HG03457 (cell line): ENCODE results near the gene FKBP2.
A peak's percentile ranks its signal among the peaks of the same experiment; 100 is the strongest.

Experiments
- ATAC-seq: cut with Tn5 transposase; IDR thresholded peaks from one replicate; pipeline ENCODE4 v1.9.1; 2021; ENCODE audit warnings: moderate number of reproducible peaks; ENCODE audit not compliant: unreplicated experiment

The FKBP2 gene

DNA sequence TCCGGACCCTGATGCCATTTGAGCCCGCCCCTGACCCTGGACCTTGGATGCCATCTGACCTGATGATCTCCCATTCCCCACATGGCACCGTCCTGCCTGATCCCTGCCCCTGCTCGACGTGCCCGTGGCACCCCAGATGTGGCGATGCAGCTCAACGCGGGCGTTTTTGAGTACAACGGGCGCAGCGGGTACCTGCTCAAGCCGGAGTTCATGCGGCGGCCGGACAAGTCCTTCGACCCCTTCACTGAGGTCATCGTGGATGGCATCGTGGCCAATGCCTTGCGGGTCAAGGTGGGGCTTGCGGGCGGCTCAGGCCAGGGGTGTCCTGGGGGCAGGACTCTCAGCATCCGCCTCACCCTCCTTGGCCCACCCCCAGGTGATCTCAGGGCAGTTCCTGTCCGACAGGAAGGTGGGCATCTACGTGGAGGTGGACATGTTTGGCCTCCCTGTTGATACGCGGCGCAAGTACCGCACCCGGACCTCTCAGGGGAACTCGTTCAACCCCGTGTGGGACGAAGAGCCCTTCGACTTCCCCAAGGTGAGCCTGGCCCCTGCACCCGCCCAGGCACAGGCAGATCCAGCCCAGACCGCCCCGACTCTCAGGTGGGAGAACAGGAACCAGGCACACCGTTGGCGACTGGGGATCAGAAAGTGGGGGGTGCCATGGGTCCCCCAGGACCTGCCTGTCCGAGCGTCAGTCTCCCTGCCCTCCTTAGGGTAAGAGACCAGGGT lies 21.5 kb downstream of the FKBP2 start:
- ATAC-seq: no peak

DNA sequence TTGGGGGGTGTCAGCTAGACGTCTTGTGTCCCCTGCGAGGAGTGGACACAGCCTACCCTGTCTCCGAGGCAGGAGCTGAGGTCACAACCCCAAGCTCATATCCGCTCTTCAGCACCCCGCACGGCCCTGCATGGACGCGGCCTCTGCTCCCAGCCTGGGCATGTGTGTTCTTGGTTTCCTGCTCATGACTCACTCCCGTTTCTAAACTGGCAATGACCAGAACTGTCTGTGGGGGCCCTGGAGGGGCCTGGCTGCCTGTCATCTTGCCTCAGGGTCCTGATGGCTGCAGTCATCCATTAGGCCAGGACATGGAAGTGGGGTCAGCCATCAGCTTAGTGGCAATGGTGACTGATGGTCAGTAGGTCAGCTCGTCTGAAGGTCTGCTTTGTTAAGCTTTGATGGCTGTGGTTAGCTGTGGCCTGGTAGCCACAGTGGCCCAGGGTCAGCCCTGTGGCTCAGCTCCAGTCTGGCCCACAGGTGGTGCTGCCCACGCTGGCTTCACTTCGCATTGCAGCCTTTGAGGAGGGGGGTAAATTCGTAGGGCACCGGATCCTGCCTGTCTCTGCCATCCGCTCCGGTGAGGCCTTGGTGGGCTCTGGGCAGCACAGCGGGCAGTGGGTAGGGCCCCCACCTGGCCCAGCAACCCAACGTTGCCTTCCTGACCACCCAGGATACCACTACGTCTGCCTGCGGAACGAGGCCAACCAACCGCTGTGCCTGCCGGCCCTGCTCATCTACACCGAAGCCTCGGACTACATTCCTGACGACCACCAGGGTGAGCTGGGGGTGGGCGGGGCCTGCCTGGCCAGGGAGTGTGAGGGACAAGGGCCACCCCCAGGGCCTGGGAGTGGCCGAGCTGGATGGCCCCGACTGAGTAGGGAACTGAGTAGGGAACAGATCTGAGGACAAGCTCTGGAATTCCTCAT lies 22.4 kb downstream of the FKBP2 start:
- ATAC-seq: no peak

DNA sequence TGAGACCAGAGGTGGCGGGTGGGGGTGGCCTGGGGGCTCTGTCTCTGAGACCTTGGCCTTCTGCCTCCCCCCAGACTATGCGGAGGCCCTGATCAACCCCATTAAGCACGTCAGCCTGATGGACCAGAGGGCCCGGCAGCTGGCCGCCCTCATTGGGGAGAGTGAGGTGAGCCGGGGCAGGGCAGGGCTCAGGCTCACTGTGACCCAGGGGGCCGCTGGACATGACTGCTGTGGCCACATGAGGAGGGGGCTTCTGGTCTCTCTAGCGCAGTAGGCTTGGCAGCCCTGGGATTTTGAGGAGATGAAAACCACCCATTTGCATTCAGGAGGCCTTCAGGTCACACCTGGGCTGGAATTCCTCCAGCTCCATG lies 23.0 kb downstream of the FKBP2 start:
- no peak for ATAC-seq

DNA sequence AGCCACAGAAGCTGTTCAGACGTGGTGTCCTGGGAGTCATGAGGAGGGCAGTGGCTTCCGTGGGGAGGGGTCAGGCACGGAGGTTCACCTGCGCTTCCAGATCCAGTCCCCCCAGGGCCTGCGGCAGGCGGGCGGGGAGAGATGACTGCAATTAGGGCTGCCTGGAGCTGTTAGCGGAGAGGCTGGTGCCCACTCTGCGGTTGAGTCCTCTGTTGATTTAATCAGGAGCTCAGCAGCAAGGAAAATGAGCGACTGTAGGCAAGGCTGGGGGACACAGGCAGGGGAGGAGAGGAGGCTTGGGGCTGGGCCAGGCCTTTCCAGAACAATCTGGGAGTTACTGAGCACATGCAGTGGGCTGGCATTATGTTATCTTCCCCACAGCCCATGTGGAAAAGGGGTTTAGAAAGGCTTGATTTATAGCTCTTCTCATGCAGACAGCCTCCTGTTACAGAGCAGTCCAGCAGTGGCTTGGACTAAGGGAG lies 23.5 kb downstream of the FKBP2 start:
- no peak for ATAC-seq

DNA sequence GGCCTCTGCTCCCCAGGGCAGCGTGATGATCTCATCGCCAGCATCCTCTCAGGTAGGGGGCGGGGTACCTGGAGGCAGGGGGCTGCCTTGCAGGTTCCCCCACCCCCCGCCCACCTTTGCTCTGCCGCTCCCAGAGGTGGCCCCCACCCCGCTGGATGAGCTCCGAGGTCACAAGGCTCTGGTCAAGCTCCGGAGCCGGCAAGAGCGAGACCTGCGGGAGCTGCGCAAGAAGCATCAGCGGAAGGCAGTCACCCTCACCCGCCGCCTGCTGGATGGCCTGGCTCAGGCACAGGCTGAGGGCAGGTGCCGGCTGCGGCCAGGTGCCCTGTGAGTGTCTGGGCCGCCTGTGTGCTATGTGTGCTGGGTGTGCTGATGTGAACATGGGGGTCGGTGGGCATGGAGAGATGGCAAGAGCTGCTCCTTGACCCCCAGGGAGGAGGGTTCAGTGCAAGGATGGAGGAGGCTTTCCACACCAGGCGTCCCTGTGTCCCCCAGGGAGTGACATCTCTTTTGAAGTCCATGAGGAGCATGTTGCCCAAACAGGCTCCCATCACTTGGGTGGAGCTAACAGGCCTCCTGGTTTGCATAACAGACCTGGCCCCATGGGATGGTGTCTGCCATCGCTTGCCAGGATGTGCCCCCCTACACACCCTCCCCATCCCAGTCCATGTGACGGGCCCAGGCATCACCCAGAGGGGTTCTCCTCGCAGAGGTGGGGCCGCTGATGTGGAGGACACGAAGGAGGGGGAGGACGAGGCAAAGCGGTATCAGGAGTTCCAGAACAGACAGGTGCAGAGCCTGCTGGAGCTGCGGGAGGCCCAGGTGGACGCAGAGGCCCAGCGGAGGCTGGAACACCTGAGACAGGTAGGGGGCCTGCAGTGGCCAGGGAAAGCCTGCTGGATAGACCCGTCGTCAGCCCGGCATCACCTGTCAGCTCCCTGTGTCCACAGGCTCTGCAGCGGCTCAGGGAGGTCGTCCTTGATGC lies 24.6 kb downstream of the FKBP2 start:
- no peak for ATAC-seq

DNA sequence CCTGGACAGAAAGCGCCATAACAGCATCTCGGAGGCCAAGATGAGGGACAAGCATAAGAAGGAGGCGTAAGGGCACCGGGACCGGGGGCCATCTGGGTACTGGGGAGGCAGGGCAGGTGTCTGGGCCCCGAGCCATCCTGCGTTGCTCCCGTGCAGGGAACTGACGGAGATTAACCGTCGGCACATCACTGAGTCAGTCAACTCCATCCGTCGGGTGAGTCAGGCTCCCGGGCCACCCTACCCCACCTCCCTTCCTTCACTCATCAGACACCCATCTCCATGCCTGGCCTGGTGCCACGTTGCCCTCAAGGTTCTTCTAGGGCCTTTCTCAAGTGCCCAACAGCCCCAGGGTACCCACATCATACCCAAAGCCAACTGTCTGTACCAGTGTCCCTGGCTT lies 25.4 kb downstream of the FKBP2 start:
- ATAC-seq: no peak

DNA sequence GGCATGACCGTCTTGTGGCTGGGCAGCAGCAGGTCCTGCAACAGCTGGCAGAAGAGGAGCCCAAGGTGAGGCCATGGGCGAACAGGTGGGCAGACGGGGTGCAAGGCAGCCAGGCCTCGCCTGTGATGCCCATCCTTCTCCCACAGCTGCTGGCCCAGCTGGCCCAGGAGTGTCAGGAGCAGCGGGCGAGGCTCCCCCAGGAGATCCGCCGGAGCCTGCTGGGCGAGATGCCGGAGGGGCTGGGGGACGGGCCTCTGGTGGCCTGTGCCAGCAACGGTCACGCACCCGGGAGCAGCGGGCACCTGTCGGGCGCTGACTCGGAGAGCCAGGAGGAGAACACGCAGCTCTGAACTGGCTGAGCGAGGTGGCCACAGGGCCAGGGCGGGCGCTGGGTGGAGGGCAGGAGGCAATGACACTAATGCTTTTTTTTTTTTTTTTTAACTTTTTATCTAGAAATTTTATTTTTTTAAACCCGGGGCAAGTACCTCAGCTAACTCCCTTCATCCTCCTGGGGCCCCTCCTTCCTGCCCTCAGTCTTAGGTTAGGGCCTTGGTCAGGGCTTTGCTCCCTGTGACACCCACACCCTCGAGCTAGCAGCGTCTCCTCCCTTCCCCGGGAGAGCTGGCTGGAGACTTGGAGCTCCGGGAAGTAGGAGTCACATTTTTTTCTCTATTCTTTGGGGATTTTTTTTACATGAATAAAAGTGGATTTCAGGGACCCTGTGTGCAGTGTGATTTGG lies 26.5 kb downstream of the FKBP2 start:
- ATAC-seq: no peak

DNA sequence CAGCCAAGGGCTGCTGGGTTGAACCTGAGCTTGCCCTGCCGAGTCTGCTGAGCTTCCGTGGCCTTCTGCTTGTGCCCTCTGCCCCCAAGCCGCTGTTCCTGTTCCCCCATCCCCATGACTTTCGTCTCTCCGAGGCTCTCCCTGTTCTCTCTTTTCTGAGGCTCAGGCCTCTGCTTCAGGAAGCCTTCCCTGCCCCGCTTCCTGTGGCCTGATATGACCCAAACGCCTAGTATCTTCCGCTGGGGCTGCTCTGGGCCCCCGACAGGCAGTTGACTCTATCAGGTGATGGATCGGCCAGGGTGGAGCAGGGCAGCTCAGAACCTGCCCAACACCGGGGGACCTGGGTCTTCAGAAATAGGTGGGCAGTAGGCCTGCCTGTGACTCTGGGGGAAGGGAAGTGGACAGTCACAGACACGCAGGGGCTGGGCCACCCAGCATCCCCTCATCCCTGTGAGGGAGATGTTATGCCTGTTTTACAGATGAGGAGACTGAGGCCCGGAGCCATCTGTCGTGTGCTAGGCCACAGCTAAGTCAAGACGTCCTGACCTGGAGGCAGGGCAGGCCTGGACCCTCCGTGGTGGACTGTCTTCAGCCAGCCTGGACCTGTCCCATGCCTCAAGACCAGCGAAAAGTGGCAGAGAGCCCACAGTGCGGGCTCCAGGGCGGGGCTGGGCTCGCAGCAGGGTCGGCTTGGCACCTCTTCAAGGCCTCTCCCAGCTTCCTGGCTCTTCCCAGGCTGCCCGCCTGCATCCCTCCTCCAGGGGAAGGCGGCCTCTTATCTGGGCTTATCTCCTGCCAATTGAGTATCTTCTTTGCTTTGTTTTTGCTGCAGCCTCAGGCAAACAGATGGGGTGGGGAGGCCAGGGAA lies 27.4 kb downstream of the FKBP2 start:
- ATAC-seq: no peak

DNA sequence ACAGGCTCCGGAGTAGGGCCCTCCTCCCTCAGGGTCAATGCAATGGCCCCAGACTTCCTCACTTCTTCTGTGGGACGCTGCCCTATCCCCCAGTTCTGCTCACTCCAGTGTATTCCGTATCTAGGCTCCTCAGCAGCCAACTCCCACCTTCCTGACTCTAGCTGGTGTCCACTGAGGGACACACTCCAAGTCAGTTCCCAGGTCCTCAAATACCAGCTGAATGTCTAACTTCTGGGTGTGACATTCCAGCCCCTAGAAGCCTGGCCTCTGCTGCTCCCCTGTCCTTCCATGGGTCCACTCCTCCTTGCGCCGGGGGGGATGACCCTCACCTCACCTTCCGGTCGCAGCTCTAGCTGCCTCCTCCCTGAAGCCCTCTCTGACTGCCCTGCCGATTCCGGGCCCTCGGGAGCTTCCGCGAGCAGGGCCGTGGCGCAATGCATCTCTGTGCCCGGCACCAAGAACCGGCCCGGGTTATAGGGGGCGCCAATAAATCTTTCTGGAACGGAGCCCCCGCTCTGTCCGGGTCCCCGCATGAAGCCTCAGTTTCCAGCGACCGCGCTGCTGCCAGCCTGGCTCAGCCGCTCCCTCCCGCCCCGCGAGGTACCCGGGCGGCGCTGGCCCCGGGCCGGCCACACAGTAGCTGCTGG lies 28.1 kb downstream of the FKBP2 start:
- peak; percentile 7 for ATAC-seq

DNA sequence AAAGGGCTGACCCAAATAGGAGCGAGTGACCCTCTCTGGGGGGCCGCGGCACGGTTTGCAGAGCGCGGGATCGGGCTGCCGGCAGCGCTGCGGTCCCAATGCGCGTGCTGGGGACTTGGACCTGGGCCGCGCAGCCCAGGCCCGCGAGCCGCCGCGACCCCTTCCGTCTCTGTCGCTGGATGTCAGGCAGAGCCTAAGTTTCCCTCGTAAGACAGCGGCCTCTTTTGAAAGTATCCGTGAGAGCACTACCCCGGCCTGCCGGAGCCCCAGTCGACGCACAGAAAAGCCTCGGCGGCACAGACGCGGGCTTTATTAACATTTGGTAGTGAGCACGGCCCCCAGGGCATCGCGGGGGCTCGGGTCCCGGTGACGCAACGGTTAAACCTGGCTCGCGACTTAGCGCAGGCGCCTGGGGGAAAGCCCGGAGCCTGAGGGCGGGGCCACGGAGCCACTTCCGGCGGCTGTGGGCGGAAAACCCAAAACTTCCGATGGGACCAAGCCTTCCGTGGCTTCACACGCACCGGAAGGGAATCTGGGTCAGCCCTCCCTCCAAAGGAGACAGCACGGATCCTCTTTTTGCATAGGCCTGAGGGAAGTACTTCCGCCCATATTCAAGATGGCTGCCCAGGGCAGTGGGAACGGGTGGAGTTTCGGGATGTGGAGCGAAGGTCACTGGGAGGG lies 28.8 kb downstream of the FKBP2 start:
- ATAC-seq: peak; percentile 45

DNA sequence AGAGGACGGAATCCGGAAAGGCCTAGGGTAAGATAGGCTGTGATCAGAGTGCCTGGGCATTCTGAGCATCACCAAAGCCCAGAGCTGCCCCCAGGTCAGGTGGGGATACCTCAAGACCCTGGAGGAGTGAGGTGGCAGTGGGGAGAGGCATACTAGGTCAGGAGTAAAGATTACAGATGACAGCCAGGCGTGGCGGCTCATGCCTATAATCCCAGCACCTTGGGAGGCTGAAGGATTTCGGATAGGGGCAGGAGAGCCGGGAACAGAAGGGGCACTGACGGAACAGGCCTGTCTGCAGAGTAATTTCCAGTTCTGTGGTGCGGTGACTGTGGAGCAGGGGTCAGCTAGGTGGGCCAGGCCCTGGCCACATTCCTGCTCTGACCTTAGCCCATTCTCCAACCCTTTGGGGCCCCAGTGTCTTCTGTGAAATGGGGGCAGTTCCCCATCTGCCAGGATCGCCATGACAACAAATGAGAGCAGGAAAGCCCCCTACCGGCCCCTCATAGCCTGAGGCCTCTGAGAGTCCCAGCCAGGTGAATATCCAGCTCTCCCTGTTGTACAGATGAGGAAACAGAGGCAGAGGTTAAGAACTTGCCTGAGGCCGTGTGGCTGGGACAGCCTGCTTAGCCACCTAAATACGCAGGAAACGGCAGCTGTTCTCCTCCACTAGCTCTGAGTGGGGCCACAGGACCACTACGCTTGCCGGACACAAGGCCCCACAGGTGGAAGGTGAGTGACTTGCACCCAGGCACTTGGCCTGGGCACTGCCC lies 34.3 kb downstream of the FKBP2 start:
- ATAC-seq: no peak

DNA sequence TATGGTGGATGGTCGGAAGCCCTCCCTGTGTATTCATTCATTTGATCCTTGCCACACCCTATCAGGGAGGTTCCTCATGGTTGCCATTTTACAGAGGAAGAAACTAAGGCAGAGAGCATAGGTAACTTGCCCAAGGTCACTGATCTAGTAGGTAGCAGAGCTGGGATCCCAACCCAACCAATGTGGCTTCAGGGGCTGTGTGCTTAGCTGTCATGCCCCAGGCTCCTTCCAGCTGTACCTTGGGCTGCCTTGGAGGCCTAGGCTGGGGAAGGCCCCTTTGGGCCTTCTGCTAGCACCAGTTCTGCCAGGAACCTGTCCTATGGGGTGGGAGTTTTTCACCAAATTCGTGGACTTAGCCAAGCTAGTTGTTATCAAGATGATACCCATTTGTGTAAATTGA lies 34.9 kb downstream of the FKBP2 start:
- no peak for ATAC-seq

DNA sequence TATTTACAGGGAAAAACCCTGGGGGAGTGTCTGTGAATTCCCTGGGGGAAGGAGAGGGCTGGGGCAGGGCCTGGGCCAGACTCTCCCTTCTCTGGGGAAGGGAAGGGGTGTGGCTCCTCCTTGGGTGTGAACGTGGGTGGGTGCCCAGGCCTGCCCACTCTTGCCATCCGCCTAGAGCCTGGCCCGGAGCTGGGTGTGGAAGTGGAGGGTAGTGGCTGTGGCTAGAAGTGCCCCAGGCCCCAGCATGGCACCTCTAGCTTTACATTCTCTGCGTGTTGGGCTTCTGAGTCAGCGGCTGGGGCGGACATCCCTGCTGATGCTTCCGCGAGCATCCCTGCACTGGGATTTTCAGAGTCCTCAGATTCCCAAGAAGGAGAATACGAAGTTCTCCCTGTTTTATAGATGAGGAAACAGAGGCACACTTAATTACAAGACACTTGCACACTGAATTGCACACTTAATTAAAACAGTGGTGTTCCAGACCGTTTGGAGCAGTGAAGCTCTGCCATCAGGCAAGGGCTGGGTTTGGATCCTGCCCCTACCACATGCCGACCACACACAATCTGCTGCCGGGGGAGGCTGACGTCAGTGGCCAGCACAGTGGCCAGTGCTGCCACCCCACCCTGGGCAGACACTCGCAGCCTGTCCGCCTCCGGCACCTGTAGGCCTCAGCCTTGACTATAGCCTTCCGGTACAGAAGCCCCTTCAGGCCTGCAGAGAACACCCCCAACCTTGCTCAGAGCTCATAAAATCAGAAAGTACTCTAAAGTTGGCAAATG lies 35.9 kb downstream of the FKBP2 start:
- ATAC-seq: no peak

DNA sequence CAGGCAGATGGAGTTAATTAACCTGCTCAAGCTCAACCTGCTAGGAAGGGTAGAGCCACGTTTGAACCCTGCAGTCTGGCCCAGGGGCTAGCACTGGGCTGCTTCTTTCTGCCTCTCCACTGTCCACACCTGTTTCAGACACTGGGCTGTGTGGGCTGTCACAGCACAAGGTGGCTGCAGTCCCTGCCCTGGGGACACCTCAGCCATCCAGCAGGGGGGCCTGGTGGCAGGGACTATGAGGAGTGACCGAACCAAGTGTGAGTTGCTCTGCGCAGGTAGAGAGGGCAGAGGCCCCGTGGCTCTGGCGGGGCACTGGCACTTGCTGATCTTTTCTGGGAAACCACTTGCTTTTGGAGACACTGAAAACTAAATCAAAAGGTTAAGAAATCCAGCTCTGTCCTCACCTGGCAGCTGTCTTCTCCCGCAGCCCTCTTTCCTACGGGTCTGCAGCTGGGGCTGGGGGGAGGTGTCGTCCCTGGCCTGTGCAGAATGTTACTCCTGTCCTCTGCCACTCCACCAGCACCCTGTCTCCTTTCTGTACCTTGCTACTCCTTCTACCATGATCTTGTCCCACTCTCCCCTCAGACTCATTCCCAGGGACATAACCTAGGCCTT lies 37.8 kb downstream of the FKBP2 start:
- no peak for ATAC-seq

DNA sequence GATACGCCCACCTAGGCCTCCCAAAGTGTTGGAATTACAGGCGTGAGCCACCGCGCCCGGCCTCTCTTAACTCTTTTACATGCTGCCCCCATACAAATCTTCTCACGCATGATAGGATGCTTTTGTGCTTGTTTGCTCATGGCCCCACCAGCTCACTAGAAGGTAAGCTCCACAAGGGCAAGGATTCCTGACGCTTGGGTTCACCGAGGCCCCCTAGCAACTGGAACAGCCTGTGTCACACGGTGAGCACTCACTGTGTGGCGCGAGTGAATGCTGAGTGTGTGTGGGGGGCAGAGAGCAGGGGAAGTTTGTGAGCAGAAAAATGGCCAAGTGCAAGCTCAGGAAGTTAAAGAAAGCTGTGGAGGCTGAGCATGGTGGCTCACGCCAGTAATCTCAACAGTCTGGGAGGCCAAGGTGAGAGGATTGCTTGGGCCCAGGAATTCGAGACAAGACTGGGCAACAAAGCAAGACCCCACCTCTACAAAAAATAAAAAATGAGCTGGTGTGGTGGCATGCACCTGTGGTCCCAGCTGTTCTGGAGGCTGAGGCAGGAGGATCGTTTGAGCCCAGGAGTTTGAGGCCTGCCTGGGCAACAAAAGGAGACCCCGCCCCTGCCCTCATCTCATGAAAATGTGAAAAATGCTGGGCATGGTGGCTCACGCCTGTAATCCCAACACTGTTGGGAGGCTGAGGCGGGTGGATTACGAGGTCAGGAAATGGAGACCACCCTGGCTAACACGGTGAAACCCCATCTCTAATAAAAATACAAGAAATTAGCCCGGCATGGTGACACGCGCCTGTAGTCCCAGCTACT lies 41.3 kb downstream of the FKBP2 start:
- no peak for ATAC-seq
